IMR-90 (cell line): ENCODE results near the gene CD14. TPM values are rescaled to one million over a fixed set of nuclear protein-coding genes. Genes with fewer than 3 reads are reported as not detected.

Source experiments
- ATAC-seq: fragments of 200-7000 bp; cut with Tn5 transposase; 2 replicates; pipeline ENCODE4 v1.9.1; 2020; ENCODE audit warnings: low read depth, mild to moderate bottlenecking, moderate library complexity
- BruUV-seq: library from RNA; stranded (reverse); fragments of 400-500 nt; replicated peaks from 2 replicates; lab custom pipeline; 2021; lab: Mats Ljungman, UMichigan
- CTCF ChIA-PET: fragments of 300-600 bp; formaldehyde crosslinking; extraction: SDS; loops from one replicate; lab custom pipeline; 2021; ENCODE audit warnings: antibody characterized with exemption; lab: Yijun Ruan, JAX
- POLR2A ChIA-PET: fragments of 300-600 bp; sonication (Branson Sonifier 250); formaldehyde crosslinking; loops from one replicate; lab custom pipeline; 2022; ENCODE audit warnings: antibody characterized with exemption; ENCODE audit not compliant: unreplicated experiment; lab: Charles Lee
- DNase-seq: peaks from one replicate; pipeline ENCODE4 v3.0.0; 2013
- H2AFZ ChIP-seq: replicated peaks from 2 replicates; pipeline ENCODE3; 2013; ENCODE audit warnings: low read length, mild to moderate bottlenecking; ENCODE audit not compliant: poor library complexity
- H2AK5ac ChIP-seq: 2 replicates; pipeline ENCODE4 v1.6.1; 2013; ENCODE audit warnings: low read depth, low read length, inconsistent platforms
- H2AK9ac ChIP-seq: replicated peaks from 2 replicates; pipeline ENCODE3; 2013; ENCODE audit warnings: mild to moderate bottlenecking, low read depth, low read length, moderate library complexity; ENCODE audit not compliant: poor library complexity
- H2BK120ac ChIP-seq: 2 replicates; pipeline ENCODE4 v1.6.1; 2013; ENCODE audit warnings: low read depth, low read length, inconsistent platforms
- H2BK15ac ChIP-seq: 3 replicates; pipeline ENCODE4 v1.6.1; 2013; ENCODE audit warnings: low read depth, low read length, inconsistent platforms
- H2BK20ac ChIP-seq: 2 replicates; pipeline ENCODE4 v1.6.1; 2013; ENCODE audit warnings: low read depth, mild to moderate bottlenecking, inconsistent platforms, low read length, moderate library complexity
- H2BK5ac ChIP-seq: 2 replicates; pipeline ENCODE4 v1.6.1; 2013; ENCODE audit warnings: mild to moderate bottlenecking, low read depth, low read length, inconsistent platforms; ENCODE audit not compliant: poor library complexity, severe bottlenecking
- H3K14ac ChIP-seq: replicated peaks from 2 replicates; pipeline ENCODE4 v1.6.1; 2013; ENCODE audit warnings: low read depth, low read length, inconsistent platforms
- H3K18ac ChIP-seq: 2 replicates; pipeline ENCODE4 v1.6.1; 2013; ENCODE audit warnings: low read depth, low read length, control low read depth
- H3K23ac ChIP-seq: 2 replicates; pipeline ENCODE4 v1.6.1; 2013; ENCODE audit warnings: low read depth, low read length, inconsistent platforms
- H3K27ac ChIP-seq: 2 replicates; pipeline ENCODE4 v1.5.1; 2013; ENCODE audit warnings: mild to moderate bottlenecking, control low read depth, low read length; ENCODE audit not compliant: insufficient read depth
- H3K27me3 ChIP-seq: 2 replicates; pipeline ENCODE4 v1.6.1; 2013; ENCODE audit warnings: low read length; ENCODE audit not compliant: control insufficient read depth, insufficient read depth
- H3K36me3 ChIP-seq: 2 replicates; pipeline ENCODE4 v1.6.1; 2013; ENCODE audit warnings: low read length, mixed read lengths; ENCODE audit not compliant: control insufficient read depth, insufficient read depth
- H3K4ac ChIP-seq: 2 replicates; pipeline ENCODE4 v1.6.1; 2013; ENCODE audit warnings: low read depth, low read length, inconsistent platforms
- H3K4me1 ChIP-seq: 2 replicates; pipeline ENCODE4 v1.6.1; 2013; ENCODE audit warnings: low read length, mixed read lengths; ENCODE audit not compliant: control insufficient read depth, insufficient read depth
- H3K4me2 ChIP-seq: 2 replicates; pipeline ENCODE4 v1.6.1; 2013; ENCODE audit warnings: low read depth, mild to moderate bottlenecking, control low read depth, low read length, moderate library complexity
- H3K4me3 ChIP-seq: 2 replicates; pipeline ENCODE4 v1.5.1; 2013; ENCODE audit warnings: low read depth, mild to moderate bottlenecking, control low read depth, low read length, moderate library complexity; ENCODE audit not compliant: insufficient read depth
- H3K56ac ChIP-seq: 2 replicates; pipeline ENCODE4 v1.6.1; 2013; ENCODE audit warnings: low read length, inconsistent platforms; ENCODE audit not compliant: insufficient read depth; ENCODE audit errors: extremely low read depth
- H3K79me1 ChIP-seq, 2 experiments: 2 replicates each; pipeline ENCODE4 v1.6.1; 2013; ENCODE audit warnings: low read length in 2 of 2, inconsistent platforms in 1 of 2, low read depth in 1 of 2
- H3K9ac ChIP-seq: 2 replicates; pipeline ENCODE4 v1.6.1; 2013; ENCODE audit warnings: low read depth, low read length, control low read depth
- H3K9me1 ChIP-seq: 2 replicates; pipeline ENCODE4 v1.6.1; 2013; ENCODE audit warnings: low read length, inconsistent platforms; ENCODE audit not compliant: insufficient read depth
- H3K9me3 ChIP-seq: 2 replicates; pipeline ENCODE4 v1.6.1; 2013; ENCODE audit warnings: low read length; ENCODE audit not compliant: control insufficient read depth, insufficient read depth
- H4K20me1 ChIP-seq: 2 replicates; pipeline ENCODE4 v1.6.1; 2013; ENCODE audit warnings: low read length, inconsistent platforms; ENCODE audit not compliant: insufficient read depth
- H4K5ac ChIP-seq: 2 replicates; pipeline ENCODE4 v1.6.1; 2013; ENCODE audit warnings: mild to moderate bottlenecking, low read depth, low read length, control low read depth
- H4K8ac ChIP-seq, 2 experiments: 2 replicates each; pipeline ENCODE4 v1.6.1; 2013; ENCODE audit warnings: low read depth in 2 of 2, low read length in 2 of 2, control low read depth in 1 of 2, inconsistent platforms in 1 of 2
- H4K91ac ChIP-seq: 2 replicates; pipeline ENCODE4 v1.6.1; 2013; ENCODE audit warnings: low read depth, low read length, inconsistent platforms; ENCODE audit not compliant: insufficient read depth
- CEBPB ChIP-seq: IDR thresholded peaks from 2 replicates; pipeline ENCODE4 v1.6.1; 2012; ENCODE audit warnings: low read depth, low read length, improper control_type of control experiment
- CHD1 ChIP-seq: IDR thresholded peaks from 2 replicates; pipeline ENCODE4 v1.6.1; 2012; ENCODE audit warnings: low read depth, low read length, improper control_type of control experiment
- FOS ChIP-seq: fragments of 150-350 bp; IDR thresholded peaks from 2 replicates; pipeline ENCODE4 v1.6.1; 2016; ENCODE audit warnings: low read depth, low read length
- MAFK ChIP-seq: IDR thresholded peaks from 2 replicates; pipeline ENCODE4 v1.6.1; 2012; ENCODE audit warnings: low read depth, low read length, improper control_type of control experiment
- MAZ ChIP-seq: IDR thresholded peaks from 2 replicates; pipeline ENCODE4 v1.6.1; 2012; ENCODE audit warnings: low read depth, mild to moderate bottlenecking, low read length, improper control_type of control experiment, moderate library complexity, borderline replicate concordance
- MXI1 ChIP-seq: IDR thresholded peaks from 2 replicates; pipeline ENCODE4 v1.6.1; 2012; ENCODE audit warnings: low read depth, mild to moderate bottlenecking, low read length, moderate library complexity, borderline replicate concordance
- NFE2L2 ChIP-seq: fragments of 150-350 bp; IDR thresholded peaks from 2 replicates; pipeline ENCODE4 v1.6.1; 2016; ENCODE audit warnings: low read depth, mild to moderate bottlenecking, low read length
- POLR2A ChIP-seq: IDR thresholded peaks from 2 replicates; pipeline ENCODE4 v1.6.1; 2012; ENCODE audit warnings: mild to moderate bottlenecking, low read depth, low read length
- RAD21 ChIP-seq: IDR thresholded peaks from 2 replicates; pipeline ENCODE4 v1.6.1; 2012; ENCODE audit warnings: low read length, improper control_type of control experiment
- RCOR1 ChIP-seq: IDR thresholded peaks from 2 replicates; pipeline ENCODE4 v1.6.1; 2012; ENCODE audit warnings: mild to moderate bottlenecking, low read length, improper control_type of control experiment; ENCODE audit not compliant: insufficient replicate concordance
- RFX5 ChIP-seq: IDR thresholded peaks from 2 replicates; pipeline ENCODE4 v1.8.0; 2012; ENCODE audit warnings: low read depth, mild to moderate bottlenecking, low read length, moderate library complexity
- SMC3 ChIP-seq: fragments of 150-350 bp; IDR thresholded peaks from 2 replicates; pipeline ENCODE4 v1.6.1; 2016; ENCODE audit warnings: low read depth, mild to moderate bottlenecking, antibody characterized with exemption, low read length, moderate library complexity
- WGBS, 2 experiments: methylation state at CpG; one replicate each; pipeline versions ENCODE4 v1.1.5 to v1.1.7; 2013; ENCODE audit warnings: missing lambda C conversion rate in 2 of 2; ENCODE audit not compliant: insufficient read length in 1 of 2; ENCODE audit errors: extremely low coverage in 2 of 2; 5-methylcytosine and 5-hydroxymethylcytosine counted together
- dilution Hi-C: fragments of 300-500 bp; cut with HindIII; formaldehyde crosslinking; loops from one replicate; pipeline ENCODE4 v1.14.3; 2018; ENCODE audit warnings: low sequenced_read_pairs; ENCODE audit not compliant: unreplicated experiment
- in situ Hi-C: fragments of 300-500 bp; cut with MboI; formaldehyde crosslinking; loops from 3 replicates; pipeline ENCODE4 v1.14.3; 2019; ENCODE audit warnings: low sequenced_read_pairs, inconsistent platforms, mixed read lengths
- intact Hi-C: fragments of 100-400 bp; cut with micrococcal nuclease; formaldehyde crosslinking; loops from 2 replicates; pipeline ENCODE4 v1.10.0; 2022
- polyA plus RNA-seq, 3 experiments: library from polyadenylated mRNA; depleted of rRNA; stranded (reverse); fragments of >200 nt; gene quantifications; 2 replicates each; pipeline ENCODE4 v1.2.3, GENCODE V29; 2012; ENCODE audit warnings: low replicate concordance in 1 of 3
- total RNA-seq: library from RNA; depleted of rRNA; stranded (reverse); fragments of >200 nt; gene quantifications from 2 replicates; pipeline ENCODE4 v1.2.3, GENCODE V29; 2012
- TF ChIP-seq, protein P1 (sequence below): fragments of 150-350 bp; IDR thresholded peaks from 2 replicates; pipeline ENCODE4 v1.6.1; 2016; ENCODE audit warnings: low read depth, mild to moderate bottlenecking, low read length, moderate library complexity, borderline replicate concordance
- TF ChIP-seq, protein P2 (sequence below): conservative IDR thresholded peaks from 2 replicates; pipeline ENCODE4 v1.5.1; 2012; ENCODE audit warnings: mild to moderate bottlenecking, low read depth, low read length, improper control_type of control experiment

Gene CD14
- total and polyA plus RNA-seq, 2 of the 4 experiments (the other 2 are of a cell fraction), result 0.17 to 0.18 TPM

DNA sequence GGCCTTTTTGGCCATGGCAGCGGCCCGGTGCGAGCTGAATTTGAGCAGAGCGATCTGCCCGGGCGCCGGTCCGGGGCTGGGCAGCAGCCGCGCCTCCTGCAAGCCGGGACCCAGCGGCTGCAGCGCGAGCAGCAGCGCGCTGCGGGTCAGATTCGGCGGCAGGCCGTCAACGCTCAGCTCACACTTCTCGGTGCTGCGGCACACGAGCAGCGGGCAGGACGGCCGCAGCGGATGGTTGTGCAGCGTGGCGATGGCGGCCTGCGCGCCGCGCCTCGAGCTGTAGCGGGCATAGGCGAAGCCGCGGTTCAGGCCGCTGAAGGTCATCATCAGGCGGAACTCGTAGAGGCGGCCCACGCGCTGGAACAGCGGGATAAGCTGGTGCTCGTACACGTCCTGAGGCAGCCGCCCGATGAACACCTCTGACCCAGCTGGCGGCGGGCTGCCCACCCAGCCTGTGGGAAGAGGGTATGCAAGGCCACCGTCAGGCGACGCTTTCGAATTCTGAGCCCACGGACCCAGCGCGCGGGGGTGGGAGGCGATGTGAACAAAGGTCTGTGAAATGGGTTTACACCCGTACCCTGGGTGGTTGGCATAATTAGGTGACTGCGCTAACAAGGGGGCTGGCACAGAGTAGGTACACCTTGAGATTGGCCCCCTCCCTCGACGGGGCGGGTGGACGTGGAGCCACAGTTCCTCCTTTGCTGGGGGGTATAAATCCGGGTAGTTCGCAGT lies 39.6 kb upstream of the CD14 start (continued):
- TF ChIP-seq, protein P1, sequence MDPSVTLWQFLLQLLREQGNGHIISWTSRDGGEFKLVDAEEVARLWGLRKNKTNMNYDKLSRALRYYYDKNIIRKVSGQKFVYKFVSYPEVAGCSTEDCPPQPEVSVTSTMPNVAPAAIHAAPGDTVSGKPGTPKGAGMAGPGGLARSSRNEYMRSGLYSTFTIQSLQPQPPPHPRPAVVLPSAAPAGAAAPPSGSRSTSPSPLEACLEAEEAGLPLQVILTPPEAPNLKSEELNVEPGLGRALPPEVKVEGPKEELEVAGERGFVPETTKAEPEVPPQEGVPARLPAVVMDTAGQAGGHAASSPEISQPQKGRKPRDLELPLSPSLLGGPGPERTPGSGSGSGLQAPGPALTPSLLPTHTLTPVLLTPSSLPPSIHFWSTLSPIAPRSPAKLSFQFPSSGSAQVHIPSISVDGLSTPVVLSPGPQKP, result no peak

DNA sequence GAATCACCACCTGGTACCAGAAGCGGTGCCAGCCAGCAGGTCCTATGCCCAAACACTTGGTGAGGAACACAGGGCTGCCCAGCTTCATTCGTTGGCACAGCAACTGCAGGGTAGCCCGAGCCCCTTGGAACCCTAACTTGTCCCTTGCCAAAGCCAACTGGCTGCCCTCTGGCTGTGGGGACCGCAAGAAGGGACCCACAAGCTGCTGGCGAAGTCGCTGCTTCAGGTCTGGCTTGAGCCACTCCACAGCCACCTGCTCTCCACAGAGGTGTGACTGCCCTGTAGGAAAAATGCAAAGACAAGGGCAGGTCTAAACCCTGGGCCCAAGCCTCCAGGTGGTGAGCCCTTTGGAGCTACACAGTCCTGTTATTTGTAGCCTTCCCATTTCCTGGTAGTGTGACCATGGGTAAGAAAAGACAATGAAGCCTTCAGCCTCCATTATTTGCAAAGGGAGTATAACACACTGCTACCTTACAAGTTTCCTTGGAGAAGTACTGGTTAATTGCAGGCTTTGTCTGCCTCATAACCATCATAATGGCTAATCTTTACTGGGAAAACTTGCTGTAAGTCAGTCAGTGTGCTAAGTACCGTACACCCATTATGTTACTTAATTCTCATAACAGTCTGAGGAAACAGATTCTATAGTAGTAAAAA lies 38.6 kb upstream of the CD14 start:
- H3K56ac ChIP-seq, result no peak overlapping the region
- no peak overlapping the region for H4K5ac ChIP-seq
- dilution Hi-C loops, result no loop called here
- in situ Hi-C loops, result no loop called here
- no peak overlapping the region for H2BK20ac ChIP-seq
- H3K27ac ChIP-seq, result no peak overlapping the region
- BruUV-seq, result no TSS peak
- no peak overlapping the region for H3K23ac ChIP-seq
- H3K4ac ChIP-seq, result no peak overlapping the region
- H3K14ac ChIP-seq, result no peak overlapping the region
- CTCF ChIA-PET, result no interaction called here
- no peak overlapping the region for H3K4me2 ChIP-seq
- H2AK5ac ChIP-seq, result no peak overlapping the region
- H2BK15ac ChIP-seq, result no peak overlapping the region
- H4K91ac ChIP-seq, result no peak overlapping the region
- WGBS, 2 experiments, result no CpG with 5 or more reads among the region's 7 CpGs
- ATAC-seq (no peak), DNase-seq (no peak)
- POLR2A ChIA-PET, result no interaction called here
- H3K4me1 ChIP-seq, result no peaks in the 10 kb centered on the region; the same call in 1 of the 2 replicates
- peaks cover 17% of the 10 kb centered on the region; the same call in 1 of the 2 replicates for H3K9me1 ChIP-seq
- H2BK5ac ChIP-seq, result no peak overlapping the region
- H3K9ac ChIP-seq, result no peak overlapping the region
- H2AK9ac ChIP-seq, result peak overlapping the region; percentile 70
- peaks cover 59% of the 10 kb centered on the region for H3K36me3 ChIP-seq
- peaks cover 16 to 41% of the 10 kb centered on the region in 2 experiments for H3K79me1 ChIP-seq
- no peak overlapping the region for H2AFZ ChIP-seq
- no peak overlapping the region for H4K8ac ChIP-seq
- no peak overlapping the region for H2BK120ac ChIP-seq
- H3K9me3 ChIP-seq, result no peaks in the 10 kb centered on the region
- intact Hi-C loops, result no loop called here
- H4K20me1 ChIP-seq, result peaks cover 19% of the 10 kb centered on the region
- H3K4me3 ChIP-seq, result no peak overlapping the region
- H3K27me3 ChIP-seq, result no peaks in the 10 kb centered on the region
- no peak overlapping the region for H3K18ac ChIP-seq
- TF ChIP-seq POLR2A, result no peak; the same call in 1 of the 2 replicates
- TF ChIP-seq CEBPB, result no peak
- no peak for TF ChIP-seq NFE2L2
- no peak for TF ChIP-seq CHD1
- TF ChIP-seq FOS, result no peak
- TF ChIP-seq RAD21, result no peak
- no peak for TF ChIP-seq RFX5
- no peak for TF ChIP-seq MAFK
- TF ChIP-seq MAZ, result no peak
- no peak for TF ChIP-seq SMC3
- no peak for TF ChIP-seq RCOR1
- TF ChIP-seq MXI1, result no peak
- TF ChIP-seq, protein P2, sequence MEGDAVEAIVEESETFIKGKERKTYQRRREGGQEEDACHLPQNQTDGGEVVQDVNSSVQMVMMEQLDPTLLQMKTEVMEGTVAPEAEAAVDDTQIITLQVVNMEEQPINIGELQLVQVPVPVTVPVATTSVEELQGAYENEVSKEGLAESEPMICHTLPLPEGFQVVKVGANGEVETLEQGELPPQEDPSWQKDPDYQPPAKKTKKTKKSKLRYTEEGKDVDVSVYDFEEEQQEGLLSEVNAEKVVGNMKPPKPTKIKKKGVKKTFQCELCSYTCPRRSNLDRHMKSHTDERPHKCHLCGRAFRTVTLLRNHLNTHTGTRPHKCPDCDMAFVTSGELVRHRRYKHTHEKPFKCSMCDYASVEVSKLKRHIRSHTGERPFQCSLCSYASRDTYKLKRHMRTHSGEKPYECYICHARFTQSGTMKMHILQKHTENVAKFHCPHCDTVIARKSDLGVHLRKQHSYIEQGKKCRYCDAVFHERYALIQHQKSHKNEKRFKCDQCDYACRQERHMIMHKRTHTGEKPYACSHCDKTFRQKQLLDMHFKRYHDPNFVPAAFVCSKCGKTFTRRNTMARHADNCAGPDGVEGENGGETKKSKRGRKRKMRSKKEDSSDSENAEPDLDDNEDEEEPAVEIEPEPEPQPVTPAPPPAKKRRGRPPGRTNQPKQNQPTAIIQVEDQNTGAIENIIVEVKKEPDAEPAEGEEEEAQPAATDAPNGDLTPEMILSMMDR, result no peak
